DMS 273 (cell line): ENCODE data around the gene TMCO2.

Experiments
- DNase-seq: peaks from one replicate; lab custom pipeline; 2025; ENCODE audit not compliant: unreplicated experiment; lab: John Stamatoyannopoulos, UW

TMCO2 gene

DNA sequence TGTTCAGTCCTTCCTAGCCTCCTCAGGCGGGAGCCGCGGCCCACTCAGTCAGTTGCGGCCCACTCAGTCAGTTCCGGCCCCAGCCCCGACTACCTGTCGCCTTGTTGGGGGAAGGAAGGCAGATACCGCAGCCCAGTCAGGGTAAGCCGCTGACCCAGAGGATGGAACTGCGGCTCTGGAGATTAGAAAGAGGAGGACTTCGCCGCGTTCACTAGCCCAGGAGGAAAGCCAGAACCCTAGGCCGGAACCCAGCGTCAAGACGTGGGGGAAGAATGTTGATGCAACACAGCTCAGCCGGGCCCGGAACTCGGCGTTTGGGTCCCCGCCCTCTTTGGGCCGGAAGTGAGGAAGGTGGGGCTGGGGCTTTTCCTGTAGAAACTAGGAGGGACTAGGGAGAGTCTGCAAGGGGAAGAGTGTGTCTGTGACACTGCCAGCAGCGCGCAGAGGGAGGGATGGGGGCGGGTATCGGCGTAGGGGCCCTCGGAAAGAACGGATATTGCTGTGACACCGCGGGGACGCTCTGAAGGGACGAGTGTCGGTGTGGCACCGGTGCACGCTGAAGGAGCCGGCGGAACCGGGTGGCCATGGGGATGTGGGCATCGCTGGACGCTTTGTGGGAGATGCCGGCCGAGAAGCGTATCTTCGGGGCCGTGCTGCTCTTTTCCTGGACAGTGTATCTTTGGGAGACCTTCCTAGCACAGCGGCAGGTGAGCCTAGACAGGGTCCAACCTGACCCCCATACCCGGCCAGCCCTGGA is 10.1 kb downstream of the TMCO2 start, which contains the start of gene ZMPSTE24:
ZMPSTE24 (plus strand) TSS at position 549 of the 757 bp plus-strand sequence; CDS start at position 585, 36 bp downstream.
- DNase-seq: peak; percentile 100

GRCh38 chr1:40258445-40258769 is 10.7 kb downstream of the TMCO2 start:
- peak; percentile 99 for DNase-seq

- no peak for DNase-seq
Observed at GRCh38 chr1:40264354-40264781, 16.6 kb downstream of the TMCO2 start.

GRCh38 chr1:40265298-40265697 is 17.6 kb downstream of the TMCO2 start:
- no peak for DNase-seq

- DNase-seq: no peak
Observed at GRCh38 chr1:40265919-40266318, 18.2 kb downstream of the TMCO2 start.

DNA sequence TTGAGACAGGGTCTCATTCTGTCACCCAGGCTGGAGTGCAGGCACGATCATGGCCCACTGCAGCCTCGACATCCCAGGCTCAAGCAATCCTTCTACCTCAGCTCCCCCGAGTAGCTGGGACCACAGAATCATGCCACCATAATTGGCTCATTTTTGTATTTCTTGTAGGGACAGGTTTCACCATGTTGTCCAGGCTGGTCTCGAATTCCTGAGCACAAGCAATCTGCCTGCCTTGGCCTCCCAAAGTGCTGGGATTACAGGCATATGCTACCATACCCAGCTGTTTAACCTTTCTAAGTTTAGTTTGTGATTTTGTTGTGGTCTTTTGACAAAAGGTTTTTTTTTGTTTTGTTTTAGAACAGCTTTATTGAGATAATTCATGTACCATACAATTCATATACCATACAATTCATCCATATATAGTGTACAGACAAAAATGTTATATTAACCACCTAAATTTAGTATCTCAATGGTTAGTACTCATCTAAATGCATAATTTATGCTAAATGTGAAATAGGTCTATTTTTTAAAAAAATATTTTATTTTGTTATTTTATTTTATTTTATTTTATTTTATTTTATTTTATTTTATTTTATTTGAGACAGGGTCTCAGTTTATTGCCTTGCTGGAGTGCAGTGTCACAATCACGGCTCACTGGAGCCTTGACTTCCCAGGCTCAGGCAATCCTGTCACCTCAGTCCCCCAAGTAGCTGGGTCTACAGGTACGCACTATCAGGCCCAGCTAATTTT is 19.2 kb downstream of the TMCO2 start:
- no peak for DNase-seq

GRCh38 chr1:40267767-40268187 is 20.0 kb downstream of the TMCO2 start:
- no peak for DNase-seq

GRCh38 chr1:40268211-40268610 is 20.5 kb downstream of the TMCO2 start:
- no peak for DNase-seq

- DNase-seq: no peak
Observed at GRCh38 chr1:40270152-40270834, 22.6 kb downstream of the TMCO2 start.

DNA sequence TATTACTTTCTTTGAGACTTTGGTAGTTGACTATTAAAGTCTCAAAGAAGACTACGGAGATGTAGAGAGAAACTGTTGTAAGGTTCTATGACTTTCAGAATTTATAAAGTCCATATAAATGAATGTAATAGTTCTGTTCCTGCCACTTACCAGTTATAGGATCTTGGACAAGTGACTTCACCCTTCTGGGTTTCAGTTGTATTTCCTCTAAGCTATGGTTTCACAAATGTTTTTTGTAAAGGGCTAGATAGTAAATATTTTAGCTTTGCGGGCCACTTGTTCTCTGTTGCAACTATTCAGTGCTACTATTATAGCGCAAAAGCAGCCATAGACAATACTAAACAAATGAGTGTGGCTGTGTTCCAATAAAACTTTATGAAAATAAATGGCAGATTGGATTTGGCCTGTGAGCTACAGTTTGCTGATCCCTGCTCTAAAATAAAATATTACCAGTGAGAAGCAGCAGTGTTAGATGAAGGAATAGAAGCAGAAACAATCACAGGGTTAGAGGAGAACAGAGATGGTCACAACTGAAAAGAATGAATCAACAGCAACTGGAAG is 25.0 kb downstream of the TMCO2 start:
- DNase-seq: no peak

GRCh38 chr1:40273547-40274166 is 25.9 kb downstream of the TMCO2 start:
- DNase-seq: no peak

DNA sequence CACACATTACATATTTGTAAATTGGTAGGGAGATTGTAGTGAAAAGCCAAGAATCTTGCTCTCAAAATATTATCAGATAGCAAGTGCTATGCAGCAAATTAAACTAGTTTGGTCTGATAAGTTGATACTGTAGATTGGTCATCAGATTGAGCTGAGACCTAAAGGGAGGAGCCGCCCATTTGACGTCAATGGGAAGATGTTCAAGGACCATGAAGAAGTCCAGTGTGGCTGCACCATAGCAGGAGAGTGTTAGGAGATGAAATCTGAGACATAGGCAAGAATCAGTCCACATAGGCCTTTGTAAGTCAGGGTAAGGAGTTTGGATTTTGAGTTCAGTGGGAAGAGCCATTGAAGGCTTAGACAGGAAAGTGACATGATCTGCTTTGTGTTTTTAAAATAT is 26.6 kb downstream of the TMCO2 start:
- no peak for DNase-seq

DNA sequence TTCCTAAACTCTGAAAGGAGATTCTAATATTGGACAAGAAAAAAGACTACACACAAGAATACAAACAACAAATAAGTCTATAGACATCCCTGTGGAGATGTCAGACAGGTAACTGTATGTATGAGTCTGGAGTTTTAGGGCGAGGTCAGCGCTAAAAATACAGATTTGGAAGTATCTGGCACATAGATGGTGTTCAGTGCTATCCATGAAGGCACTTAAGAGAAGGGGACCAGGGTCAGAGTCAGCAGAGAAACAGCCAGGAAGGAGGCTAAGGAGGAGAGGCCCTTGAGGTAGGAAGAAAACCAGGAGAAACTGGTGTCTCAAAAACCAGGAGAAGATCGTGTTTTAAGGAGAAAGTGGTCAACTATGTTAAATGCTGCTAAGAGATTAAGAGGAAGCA is 28.4 kb downstream of the TMCO2 start:
- DNase-seq: no peak

DNA sequence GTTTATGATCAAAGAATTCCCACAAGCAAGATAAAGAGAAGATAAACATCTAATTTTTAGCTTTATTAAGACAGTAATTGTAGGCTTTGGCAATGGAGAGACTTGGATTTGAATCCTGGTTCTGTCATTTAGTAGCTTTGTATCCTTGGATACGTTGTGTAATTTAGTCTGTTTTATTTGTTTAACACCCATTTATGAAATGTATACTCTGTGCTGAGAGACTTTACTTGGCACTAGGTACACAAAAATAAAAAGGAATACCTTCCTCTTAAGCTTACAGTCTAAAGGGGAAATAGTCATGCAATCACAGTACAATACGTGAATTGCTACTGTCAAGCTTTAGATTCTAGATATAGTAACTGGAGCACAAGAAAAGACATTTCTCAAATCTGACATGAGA is 34.1 kb downstream of the TMCO2 start:
- no peak for DNase-seq

GRCh38 chr1:40291293-40291692 is 43.6 kb downstream of the TMCO2 start:
- DNase-seq: no peak

DNA sequence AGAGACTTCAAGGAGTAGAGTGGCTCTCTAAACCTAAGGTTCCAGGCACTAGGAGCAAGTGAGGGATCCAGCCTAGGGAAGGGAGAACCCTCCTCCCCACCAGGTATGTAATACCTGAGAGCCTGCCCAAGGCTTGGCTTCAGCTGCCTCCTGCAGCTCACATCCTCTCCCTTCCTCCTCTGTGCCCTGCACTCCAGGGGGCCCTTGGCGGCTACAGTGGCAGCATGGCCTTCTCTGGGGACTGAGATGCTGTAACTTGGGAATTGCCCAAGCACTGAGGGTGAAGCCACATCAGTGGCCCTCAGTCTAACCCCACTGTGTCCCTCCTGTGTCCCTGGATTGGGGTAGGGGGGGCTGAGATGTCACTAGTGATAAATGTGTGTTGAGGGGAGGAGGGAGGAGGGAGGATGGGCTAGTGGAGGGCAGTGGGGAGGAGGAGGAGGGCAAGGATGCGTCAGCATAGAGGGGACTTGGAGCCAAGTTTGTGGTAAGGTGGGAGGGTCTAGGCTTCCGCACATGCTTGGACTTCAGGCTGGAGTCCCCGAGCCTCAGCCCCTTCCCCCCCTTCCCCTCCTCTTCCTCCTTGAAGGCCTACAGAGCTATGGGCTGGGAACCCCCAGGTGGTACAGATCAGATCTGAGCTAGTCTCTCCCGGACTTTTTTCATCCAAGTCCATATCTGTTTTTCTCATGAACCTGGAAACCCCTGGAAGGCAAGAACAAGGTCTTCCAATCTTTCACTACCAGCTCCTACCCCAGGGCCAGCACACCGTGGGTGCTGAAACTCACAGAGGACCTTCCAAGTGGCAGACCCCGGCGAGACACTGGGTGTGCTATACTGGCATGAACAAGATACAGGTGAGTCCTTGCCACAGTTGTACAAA is 51.9 kb downstream of the TMCO2 start:
- no peak for DNase-seq

DNA sequence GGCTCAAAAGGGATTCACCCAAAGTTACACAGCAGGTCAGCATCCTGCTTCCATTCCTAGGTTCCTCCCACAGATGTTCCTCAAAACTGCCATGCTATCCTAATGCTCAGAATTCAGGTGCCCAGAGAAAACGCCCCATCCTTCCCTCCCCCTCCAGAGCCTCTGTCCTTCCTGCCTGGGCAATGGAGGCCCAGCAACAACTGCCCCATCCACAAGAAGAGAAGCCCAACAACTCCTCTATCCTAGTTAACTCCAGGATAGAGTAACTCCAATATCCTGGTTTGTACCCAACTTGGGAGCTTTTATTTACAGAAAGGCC is 52.5 kb downstream of the TMCO2 start:
- no peak for DNase-seq

DNA sequence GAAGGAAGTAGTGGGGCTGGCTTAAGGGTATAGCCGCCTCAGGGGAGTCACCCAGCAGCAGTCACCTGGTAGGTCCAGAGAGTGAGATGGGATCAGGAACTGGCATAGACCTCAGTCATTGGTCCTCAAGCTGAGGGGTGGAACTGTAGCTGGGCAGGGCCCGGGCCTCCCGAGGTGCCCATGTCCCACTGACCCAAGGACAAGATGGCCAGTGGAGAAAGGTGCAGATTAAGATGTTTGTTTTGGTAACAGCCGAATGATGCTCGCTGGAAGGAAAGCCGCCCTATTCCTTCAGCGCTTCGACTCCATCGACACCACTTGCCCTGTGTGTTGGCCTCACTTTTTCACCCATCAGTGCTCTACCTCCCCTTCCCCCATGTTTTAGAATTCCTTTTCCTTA is 52.9 kb downstream of the TMCO2 start:
- DNase-seq: no peak

- no peak for DNase-seq
Observed at GRCh38 chr1:40301066-40301465, 53.3 kb downstream of the TMCO2 start.
